Activated CD4-positive, alpha-beta T cell treated with anti-CD3 and anti-CD28 coated beads, Interleukin-10, Interleukin-2, amounts not matched to agents 100 ng/mL and 50 ng/mL, durations not matched to agents 16 hours and 8 hours (primary cell): ENCODE measurements around the gene LIMS2.

Source experiments
- DNase-seq: peaks from one replicate; pipeline ENCODE4 v3.0.0-alpha.2; 2020

The LIMS2 gene

GRCh38 chr2:127644066-127645025 lies 31.0 kb downstream of the LIMS2 start:
- DNase-seq = no peak

DNA sequence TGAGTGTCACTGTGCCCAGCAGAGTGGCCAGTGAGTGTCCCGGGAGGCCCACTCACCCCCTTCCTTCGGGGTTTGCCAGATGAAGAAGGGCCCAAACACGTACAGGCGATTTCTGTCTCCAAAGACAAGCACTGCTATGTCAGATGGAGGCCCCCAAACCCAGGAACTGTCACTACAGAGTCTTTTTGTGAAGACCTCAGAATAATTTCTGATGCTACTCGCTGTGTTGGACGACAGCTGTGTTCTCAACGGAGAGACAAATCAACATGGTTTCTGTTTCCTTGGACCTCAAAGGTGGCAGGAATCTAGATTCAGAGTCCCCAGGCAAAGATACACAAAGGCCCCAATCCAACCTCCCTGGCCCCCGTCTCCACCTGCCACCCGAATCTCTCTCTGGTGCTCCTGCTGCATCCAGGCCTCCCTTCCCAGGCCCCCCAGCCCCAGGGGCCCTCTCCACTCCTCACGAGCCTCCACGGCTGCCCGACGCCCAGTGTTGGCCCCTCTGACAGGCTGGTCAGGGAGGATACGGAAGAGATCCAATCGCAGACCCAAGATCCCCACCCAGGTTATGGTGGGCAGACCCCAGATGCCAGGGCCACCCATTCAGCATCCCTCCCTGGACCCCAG lies 31.8 kb downstream of the LIMS2 start:
- DNase-seq = no peak

DNA sequence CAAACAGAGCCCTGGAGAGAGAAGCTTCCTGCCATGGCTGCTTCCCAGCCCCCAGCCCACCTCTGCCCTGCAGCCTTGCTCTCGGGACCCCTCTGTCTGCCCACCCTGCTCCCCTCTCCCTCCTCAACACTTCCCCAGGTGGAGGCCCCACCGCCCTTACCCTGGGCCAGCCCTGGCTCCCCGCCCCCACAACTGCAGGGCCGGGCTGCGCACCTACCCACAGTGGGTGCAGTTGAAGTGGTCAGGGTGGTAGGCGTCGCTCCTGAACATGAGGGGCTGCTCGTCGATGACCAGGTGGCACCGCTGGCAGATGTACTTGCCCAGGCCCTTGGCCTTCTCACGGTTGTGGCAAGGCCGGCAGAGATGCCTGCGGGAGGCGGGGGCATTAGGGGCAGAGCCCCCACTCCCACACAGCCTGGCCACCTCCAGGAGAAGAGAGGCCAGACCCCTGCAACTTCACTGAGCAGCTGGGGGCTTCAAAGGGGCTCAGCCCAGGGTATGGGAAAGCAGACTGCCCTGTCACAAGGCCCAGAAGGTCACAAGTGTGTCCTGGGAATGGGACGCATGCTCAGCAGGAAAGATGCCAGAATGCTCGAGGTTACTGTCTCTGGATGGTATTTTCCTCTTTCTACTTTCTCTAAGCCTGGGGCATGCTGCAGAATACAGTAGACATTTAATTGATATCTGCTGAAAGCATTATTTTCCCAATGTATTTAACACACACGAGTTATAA lies 32.5 kb downstream of the LIMS2 start:
- no peak for DNase-seq

- DNase-seq = peak; percentile 27
These were observed 33.4 kb downstream of the LIMS2 start for GRCh38 chr2:127641846-127642507.

DNA sequence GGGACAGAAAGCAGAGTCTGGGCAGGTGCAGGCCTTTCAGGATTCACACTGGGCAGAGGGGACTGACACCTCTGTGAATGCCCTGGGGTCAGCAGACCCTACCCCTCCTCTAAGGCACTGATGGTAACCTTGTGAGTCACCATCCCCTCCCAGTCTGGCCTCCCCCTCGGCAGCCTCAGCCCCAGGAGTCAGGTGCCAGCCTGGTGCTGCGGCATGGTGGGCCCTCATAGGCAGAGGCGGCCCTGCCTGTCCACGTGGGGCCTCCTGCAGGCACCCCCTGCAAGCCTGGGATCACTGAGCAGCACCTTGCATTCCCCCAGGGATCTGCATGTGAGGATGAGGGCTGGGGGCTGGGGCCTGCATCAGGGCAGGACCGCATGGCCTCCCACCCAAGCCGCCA lies 34.2 kb downstream of the LIMS2 start:
- no peak for DNase-seq

GRCh38 chr2:127640082-127641072 lies 35.0 kb downstream of the LIMS2 start:
- peak; percentile 38 for DNase-seq

GRCh38 chr2:127639111-127639474 lies 36.2 kb downstream of the LIMS2 start:
- no peak for DNase-seq

DNA sequence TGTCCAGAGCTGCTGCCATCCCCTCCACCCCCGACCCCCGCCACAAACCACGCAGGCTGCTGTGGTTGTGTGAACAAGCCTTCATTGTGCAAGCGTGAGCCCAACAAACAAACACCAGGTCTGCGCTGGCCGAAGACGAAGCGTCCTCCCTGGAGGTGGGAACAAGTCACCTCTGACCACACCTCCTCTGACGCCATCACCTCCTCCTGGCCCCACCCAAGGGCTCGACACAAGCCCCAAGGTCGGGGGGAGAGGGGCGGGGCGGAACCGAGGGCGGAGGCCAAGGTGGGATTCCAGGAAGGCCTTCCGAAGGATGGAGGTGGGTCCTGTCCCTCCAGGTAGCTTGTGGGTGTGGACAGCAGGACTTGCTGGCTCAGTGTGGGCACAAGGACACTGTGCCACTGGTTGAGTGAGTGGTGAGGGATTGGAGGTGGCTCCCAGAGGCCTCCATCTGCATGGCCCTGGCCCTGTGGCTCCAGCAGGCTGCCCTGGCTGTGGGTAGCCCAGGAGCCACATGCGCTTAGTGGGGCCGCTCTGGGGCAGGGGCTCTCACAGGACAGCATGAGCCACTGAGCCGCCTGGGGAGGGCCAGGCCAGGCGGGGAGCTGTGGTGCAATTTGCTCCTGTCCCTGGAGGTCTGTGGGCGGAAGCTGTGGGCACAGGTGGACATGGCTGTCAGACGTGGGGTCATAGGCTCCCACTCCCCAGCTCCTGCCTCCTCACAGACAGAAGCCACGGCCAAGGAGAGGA lies 36.8 kb downstream of the LIMS2 start:
- DNase-seq = no peak

DNA sequence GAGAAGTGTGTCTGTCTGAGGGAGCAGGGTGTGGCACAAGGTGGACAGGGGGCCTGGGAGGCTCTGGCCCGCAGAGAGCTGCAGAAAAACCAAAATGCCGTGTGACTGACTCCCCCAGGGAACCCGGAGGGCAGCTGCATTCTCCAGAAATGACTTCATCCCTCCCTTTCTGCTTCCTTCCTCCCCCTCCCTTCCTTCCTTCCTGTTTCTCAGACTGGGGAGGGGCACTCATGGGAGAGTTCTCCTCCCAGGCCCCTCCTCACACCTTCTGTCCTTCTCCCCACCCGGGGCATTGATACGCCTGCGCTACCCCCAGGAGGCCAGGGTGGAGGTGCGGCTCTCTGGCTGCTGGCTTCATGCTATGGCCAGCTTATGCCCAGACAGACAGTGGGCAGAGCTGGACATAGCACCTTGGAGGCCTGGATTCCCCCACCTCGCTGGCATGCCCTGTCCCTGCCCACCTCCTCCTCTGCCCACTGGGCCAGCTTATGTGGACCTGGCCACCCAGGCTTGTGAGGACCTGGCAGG lies 37.5 kb downstream of the LIMS2 start:
- peak; percentile 44 for DNase-seq

DNA sequence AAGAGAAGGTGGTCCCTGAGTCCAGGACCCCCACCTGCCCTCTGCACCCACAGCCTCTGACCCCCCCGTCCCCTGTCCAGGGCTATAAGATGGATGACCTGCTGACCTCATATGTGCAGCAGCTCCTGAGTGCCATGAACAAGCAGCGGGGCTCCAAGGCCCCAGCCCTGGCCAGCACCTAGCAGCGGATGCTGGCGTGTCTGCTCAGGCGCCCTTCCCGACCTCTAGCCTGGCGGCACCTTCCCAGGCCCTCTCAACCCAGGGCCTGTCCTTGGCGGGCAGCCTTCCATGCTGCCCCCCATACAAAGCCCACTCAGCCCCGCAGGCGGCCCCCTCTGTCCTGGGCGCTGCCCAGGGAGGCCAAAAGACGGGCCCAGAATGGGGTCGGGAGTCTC lies 38.1 kb downstream of the LIMS2 start:
- no peak for DNase-seq

- DNase-seq = no peak
These were observed 38.8 kb downstream of the LIMS2 start for GRCh38 chr2:127636248-127637235.

DNA sequence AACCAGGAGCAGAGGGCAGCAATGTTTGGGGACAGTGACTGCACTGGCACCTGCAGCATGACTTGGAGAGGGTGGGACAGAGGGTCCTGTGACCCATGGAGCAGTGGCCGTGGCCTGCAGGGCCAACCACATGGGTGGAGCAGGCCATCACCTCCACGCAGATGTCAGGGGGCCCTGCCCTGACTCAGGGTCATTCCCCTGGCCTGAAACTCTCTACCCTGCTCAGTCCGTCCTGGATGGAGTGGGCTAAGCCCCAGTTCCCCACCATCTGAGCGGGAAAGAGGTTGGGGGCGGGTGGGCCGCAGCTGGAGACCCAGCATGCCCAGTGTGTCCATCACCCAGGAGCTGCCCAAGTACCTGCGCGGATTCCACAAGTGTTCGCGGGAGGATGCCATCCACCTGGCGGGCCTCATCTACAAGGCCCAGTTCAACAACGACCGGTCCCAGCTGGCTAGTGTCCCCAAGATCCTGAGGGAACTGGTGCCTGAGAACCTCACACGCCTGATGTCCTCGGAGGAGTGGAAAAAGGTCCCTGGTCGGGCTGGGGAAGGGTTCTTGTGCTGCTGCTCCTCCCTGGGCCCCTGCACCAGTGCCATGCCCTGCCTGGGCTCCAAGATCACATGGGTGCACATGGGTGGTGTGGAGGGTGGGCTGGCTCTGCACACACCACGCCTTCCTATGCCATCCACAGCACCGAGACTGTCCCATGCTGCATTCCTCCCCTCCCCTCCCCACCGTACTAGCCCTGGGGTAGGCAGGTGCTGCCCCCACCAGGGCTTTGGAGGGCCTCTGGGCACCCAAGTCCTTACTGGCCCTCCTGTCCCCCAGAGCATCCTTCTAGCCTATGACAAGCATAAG lies 39.7 kb downstream of the LIMS2 start:
- no peak for DNase-seq

GRCh38 chr2:127634626-127635379 lies 40.5 kb downstream of the LIMS2 start:
- no peak for DNase-seq

DNA sequence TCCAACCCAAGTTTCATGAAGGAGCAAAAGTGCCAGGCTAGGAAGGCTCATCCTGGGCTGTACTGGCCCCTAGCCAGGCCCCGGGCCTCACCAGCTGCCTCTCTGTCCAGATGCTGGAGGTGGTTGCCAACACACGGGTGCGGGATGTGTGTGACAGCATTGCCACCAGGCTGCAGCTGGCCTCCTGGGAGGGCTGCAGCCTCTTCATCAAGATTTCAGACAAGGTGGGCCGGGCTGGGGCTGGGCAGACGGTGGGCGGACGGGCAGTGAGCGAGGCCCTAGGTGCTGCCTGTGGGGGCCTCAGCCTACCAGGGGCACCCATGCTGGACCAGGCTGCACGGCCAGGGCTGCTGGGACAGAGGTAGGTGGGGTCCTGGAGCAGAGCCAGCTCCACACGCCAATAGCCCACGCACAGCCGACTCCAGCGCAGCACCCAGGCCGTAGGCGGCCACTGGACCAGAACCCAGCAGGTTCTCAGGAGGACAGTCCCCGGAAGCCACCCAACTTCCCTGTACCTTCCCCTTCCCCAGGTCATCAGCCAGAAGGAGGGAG lies 41.2 kb downstream of the LIMS2 start:
- no peak for DNase-seq

DNA sequence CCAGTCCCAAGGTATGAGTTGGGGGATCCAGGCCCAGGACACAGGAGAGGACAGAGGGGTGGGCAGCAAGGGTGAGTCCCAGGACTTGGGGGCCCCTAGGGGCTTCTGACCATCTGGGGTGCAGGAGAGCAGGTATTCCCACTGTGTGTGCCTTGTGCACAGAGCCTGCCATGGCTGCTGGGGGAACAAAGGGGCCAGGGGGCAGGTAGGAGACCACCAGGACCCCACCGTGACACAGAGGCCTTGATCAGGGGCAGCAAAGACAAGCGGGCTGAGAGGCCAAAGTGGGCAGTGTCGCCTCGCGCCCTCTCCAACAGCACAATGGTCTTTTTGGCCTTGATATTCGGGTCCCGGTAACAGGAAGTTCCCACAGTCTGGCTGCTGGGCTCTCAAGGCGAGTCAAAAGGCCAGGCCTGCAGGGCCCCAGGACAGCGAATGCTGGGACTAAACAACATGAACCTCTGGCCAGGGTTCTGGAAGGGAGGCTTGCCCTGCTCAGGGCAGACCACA lies 41.7 kb downstream of the LIMS2 start:
- DNase-seq = no peak

GRCh38 chr2:127632592-127633489 lies 42.5 kb downstream of the LIMS2 start:
- DNase-seq = no peak
